B cell (primary cell): ENCODE data around the gene SMC3. TPM values are rescaled to one million over a fixed set of nuclear protein-coding genes. Genes with fewer than 3 reads are reported as not detected.

Source experiments
- ATAC-seq: fragments of 200-7000 bp; cut with Tn5 transposase; one replicate; pipeline ENCODE4 v1.10.0; 2021; ENCODE audit warnings: low read depth, mild to moderate bottlenecking, moderate number of reproducible peaks, moderate library complexity
- CTCF ChIA-PET: fragments of 350-600 bp; sonication (Branson Sonifier 250); formaldehyde crosslinking; loops from one replicate; lab custom pipeline; 2021; ENCODE audit warnings: antibody characterized with exemption, inconsistent platforms; lab: Charles Lee
- POLR2A ChIA-PET: fragments of 350-600 bp; sonication (Branson Sonifier 250); formaldehyde crosslinking; loops from one replicate; lab custom pipeline; 2021; ENCODE audit warnings: antibody characterized with exemption; lab: Charles Lee
- DNase-seq: peaks from one replicate; pipeline ENCODE4 v3.0.0; 2013
- H2AFZ ChIP-seq: 2 replicates; pipeline ENCODE4 v1.6.1; 2012; ENCODE audit warnings: mild to moderate bottlenecking, low read depth, low read length; ENCODE audit not compliant: insufficient read depth, poor library complexity, severe bottlenecking
- H3K27ac ChIP-seq, 2 donors: 1 replicate in 1 of 2; 2 replicates in 1 of 2; pipeline ENCODE4 v1.5.1; 2012 to 2013; ENCODE audit warnings: low read length in 2 of 2, mild to moderate bottlenecking in 2 of 2, moderate library complexity in 1 of 2
- H3K27me3 ChIP-seq, 4 experiments: fragments of 200-600 bp in 1 of 4; sonication (generic) in 1 of 4; replicated peaks in 1 of 4; 1 replicate in 2 of 4; 2 replicates in 2 of 4; pipeline versions ENCODE4 v1.6.1 to v1.7.0; 2013 to 2016; ENCODE audit warnings: low read length in 3 of 4, mild to moderate bottlenecking in 2 of 4, mixed read lengths in 1 of 4, moderate library complexity in 1 of 4; ENCODE audit not compliant: insufficient read depth in 4 of 4, control insufficient read depth in 3 of 4; ENCODE audit errors: control extremely low read depth in 1 of 4
- H3K36me3 ChIP-seq, 2 experiments: replicated peaks in 1 of 2; 1 replicate in 1 of 2; 2 replicates in 1 of 2; pipeline versions ENCODE4 v1.6.1 to v1.7.1; 2013; ENCODE audit warnings: low read length in 1 of 2; ENCODE audit not compliant: insufficient read depth in 2 of 2, control insufficient read depth in 1 of 2; ENCODE audit errors: control extremely low read depth in 1 of 2, extremely low read depth in 1 of 2
- H3K4me1 ChIP-seq, 2 donors: fragments of 200-600 bp in 1 of 2; sonication (generic) in 1 of 2; 1 replicate in 1 of 2; 2 replicates in 1 of 2; pipeline versions ENCODE4 v1.5.1 to v1.6.1; 2013 to 2017; ENCODE audit warnings: low read length in 2 of 2; ENCODE audit not compliant: control insufficient read depth in 2 of 2, insufficient read depth in 2 of 2
- H3K4me2 ChIP-seq: replicated peaks from 2 replicates; pipeline ENCODE3; 2012; ENCODE audit warnings: mild to moderate bottlenecking, low read depth, low read length; ENCODE audit not compliant: poor library complexity, severe bottlenecking
- H3K4me3 ChIP-seq, 5 experiments: fragments of 200-600 bp in 1 of 5; sonication (generic) in 1 of 5; 1 replicate in 3 of 5; 2 replicates in 2 of 5; pipeline versions ENCODE4 v1.5.1 to v1.7.0; 2011 to 2016; ENCODE audit warnings: low read length in 4 of 5, mild to moderate bottlenecking in 4 of 5, low read depth in 2 of 5, control low read depth in 1 of 5, moderate library complexity in 1 of 5; ENCODE audit not compliant: insufficient read depth in 1 of 5; ENCODE audit errors: control extremely low read depth in 1 of 5, extremely low read depth in 1 of 5
- H3K79me2 ChIP-seq: fragments of 200-600 bp; sonication (generic); one replicate; pipeline ENCODE4 v1.6.0; 2016; ENCODE audit warnings: low read length; ENCODE audit not compliant: control insufficient read depth, insufficient read depth
- H3K9ac ChIP-seq: fragments of 200-600 bp; sonication (generic); 2 replicates; pipeline ENCODE4 v1.6.1; 2017; ENCODE audit warnings: mild to moderate bottlenecking, low read length, moderate library complexity
- H3K9me3 ChIP-seq, 3 donors: one replicate each; pipeline versions ENCODE4 v1.6.1 to v1.7.1; 2013; ENCODE audit warnings: low read length in 2 of 3; ENCODE audit not compliant: control insufficient read depth in 2 of 3, insufficient read depth in 1 of 3; ENCODE audit errors: control extremely low read depth in 1 of 3
- H4K20me1 ChIP-seq: 2 replicates; pipeline ENCODE4 v1.6.0; 2012; ENCODE audit warnings: mild to moderate bottlenecking, low read length; ENCODE audit not compliant: insufficient read depth, control insufficient read depth, poor library complexity, severe bottlenecking
- H3K27ac Mint-ChIP-seq: one replicate; pipeline ENCODE4 v1.8.0; 2021; ENCODE audit warnings: mixed read lengths
- H3K27me3 Mint-ChIP-seq: one replicate; pipeline ENCODE4 v1.8.0; 2021; ENCODE audit warnings: mixed read lengths
- H3K4me1 Mint-ChIP-seq: one replicate; pipeline ENCODE4 v1.8.0; 2021; ENCODE audit warnings: mixed read lengths
- H3K4me3 Mint-ChIP-seq: one replicate; pipeline ENCODE4 v1.8.0; 2021; ENCODE audit warnings: mixed read lengths
- H3K9me3 Mint-ChIP-seq: one replicate; pipeline ENCODE4 v1.8.0; 2022; ENCODE audit warnings: mixed read lengths; ENCODE audit not compliant: insufficient read depth
- CTCF ChIP-seq: fragments of 200-600 bp; IDR thresholded peaks from one replicate; pipeline ENCODE4 v1.8.0; 2022; ENCODE audit warnings: antibody characterized with exemption, mild to moderate bottlenecking
- EZH2 ChIP-seq: IDR thresholded peaks from 2 replicates; pipeline ENCODE4 v1.6.1; 2012; ENCODE audit warnings: borderline replicate concordance, low read depth, mild to moderate bottlenecking, moderate library complexity, low read length; ENCODE audit not compliant: insufficient read depth, poor library complexity, severe bottlenecking
- WGBS: methylation state at CpG from one replicate; pipeline ENCODE4 v1.1.5; 2013; ENCODE audit warnings: missing lambda C conversion rate; ENCODE audit not compliant: insufficient coverage; 5-methylcytosine and 5-hydroxymethylcytosine counted together
- intact Hi-C: fragments of 100-400 bp; cut with micrococcal nuclease; formaldehyde crosslinking; loops from one replicate; pipeline ENCODE4 v1.10.0; 2022
- polyA plus RNA-seq: library from polyadenylated mRNA; depleted of rRNA; stranded (reverse); fragments of >200 nt; gene quantifications from 2 replicates; pipeline ENCODE4 v1.2.3, GENCODE V29; 2012
- total RNA-seq, 2 donors: library from RNA; stranded (reverse); fragments of 120-200 nt in 1 of 2; gene quantifications; 1 replicate in 1 of 2; 2 replicates in 1 of 2; pipeline versions ENCODE4 v1.2.3 to v1.2.4, GENCODE V29; 2013 to 2022

The SMC3 gene
- total and polyA plus RNA-seq, 2 donors (not counting 1 experiment from before 2014, with no cell fraction given): 6.1 to 45.8 TPM

GRCh38 chr10:110576220-110576619, 8.7 kb downstream of the SMC3 start:
- POLR2A ChIA-PET: no interaction called here

GRCh38 chr10:110577056-110577455, 9.6 kb downstream of the SMC3 start:
- no peaks in the 10 kb centered on the region for H3K9me3 ChIP-seq
- no peak overlapping the region for H2AFZ ChIP-seq
- no peak overlapping the region for H3K9ac ChIP-seq
- H3K36me3 ChIP-seq: peaks cover 0 to 70% of the 10 kb centered on the region in 2 experiments
- intact Hi-C loops: no loop called here
- TF ChIP-seq CTCF (no peak), EZH2 (no peak)
- CTCF ChIA-PET: interaction anchor here (1.4 kb wide), 1 partner anchor 270 kb away, joined by 6 read pairs; no protein-coding TSS in a partner anchor
- no peak overlapping the region for H3K4me2 ChIP-seq
- POLR2A ChIA-PET: no interaction called here
- Mint-ChIP-seq H3K4me1 (peaks cover 15% of the 10 kb centered on the region), H3K9me3 (no peaks in the 10 kb centered on the region), H3K4me3 (no peak overlapping the region), H3K27ac (no peak overlapping the region), H3K27me3 (no peaks in the 10 kb centered on the region)
- H3K79me2 ChIP-seq: peaks cover 10% of the 10 kb centered on the region
- H3K27ac ChIP-seq: no peak overlapping the region
- DNase-seq (no peak), ATAC-seq (no peak)
- H3K4me1 ChIP-seq: peaks cover 0 to 7% of the 10 kb centered on the region in 2 donors
- no CpG with 5 or more reads among the region's 3 CpGs for WGBS
- H3K4me3 ChIP-seq: no peak overlapping the region
- H3K27me3 ChIP-seq: no peaks in the 10 kb centered on the region
- peaks cover 22% of the 10 kb centered on the region for H4K20me1 ChIP-seq

More at GRCh38 chr10:110576220-110576619, 8.7 kb downstream of the SMC3 start:
- H3K4me1 Mint-ChIP-seq: peaks cover 19% of the 10 kb centered on the region
- Histone ChIP-seq H3K27me3 (no peaks in the 10 kb centered on the region), H3K79me2 (peaks cover 16% of the 10 kb centered on the region), H3K36me3 (peaks cover 0 to 62% of the 10 kb centered on the region in 2 experiments), H3K4me3 (no peak overlapping the region), H2AFZ (no peak overlapping the region), H3K4me1 (peaks cover 2 to 9% of the 10 kb centered on the region in 2 donors), H3K9me3 (no peaks in the 10 kb centered on the region), H3K9ac (no peak overlapping the region), H4K20me1 (peaks cover 22% of the 10 kb centered on the region), H3K4me2 (no peak overlapping the region), H3K27ac (no peak overlapping the region)
- H3K27ac Mint-ChIP-seq: no peak overlapping the region
- CTCF ChIA-PET: no interaction called here
- no peaks in the 10 kb centered on the region for H3K9me3 Mint-ChIP-seq
- DNase-seq (no peak), ATAC-seq (no peak)
- no peaks in the 10 kb centered on the region for H3K27me3 Mint-ChIP-seq
- WGBS: 100% methylated on average over 2 of the region's 5 CpGs
- no peak overlapping the region for H3K4me3 Mint-ChIP-seq
- no peak for TF ChIP-seq CTCF
- TF ChIP-seq EZH2: no peak
- intact Hi-C loops: no loop called here
